GM19351 (cell line): ENCODE measurements around the gene PTK7.

Source experiments
- ATAC-seq: cut with Tn5 transposase; IDR thresholded peaks from one replicate; pipeline ENCODE4 v1.9.1; 2021; ENCODE audit warnings: mild to moderate bottlenecking, moderate library complexity; ENCODE audit not compliant: unreplicated experiment

PTK7 gene

GRCh38 chr6:43200541-43200940 lies 124.4 kb downstream of the PTK7 start:
- ATAC-seq = no peak

DNA sequence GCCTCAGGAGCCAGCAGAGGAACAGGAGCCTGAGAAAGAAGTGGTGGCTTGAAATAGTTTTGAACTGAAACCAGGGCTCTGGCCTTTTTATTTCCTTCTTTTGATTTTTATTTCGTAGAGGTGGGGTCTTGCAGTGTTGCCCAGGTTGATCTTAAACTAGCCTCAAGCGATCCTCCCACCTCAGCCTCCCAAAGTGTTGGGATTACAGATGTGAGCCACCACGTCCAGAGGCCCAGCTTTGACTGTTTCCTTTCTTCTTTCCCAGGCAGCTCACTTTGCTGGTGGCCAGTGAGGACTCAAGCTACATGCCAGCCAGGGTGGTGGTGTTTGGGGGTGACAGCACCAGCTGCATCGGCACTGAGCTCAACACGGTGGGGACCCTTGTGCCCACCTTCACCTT lies 126.3 kb downstream of the PTK7 start:
- ATAC-seq = no peak

DNA sequence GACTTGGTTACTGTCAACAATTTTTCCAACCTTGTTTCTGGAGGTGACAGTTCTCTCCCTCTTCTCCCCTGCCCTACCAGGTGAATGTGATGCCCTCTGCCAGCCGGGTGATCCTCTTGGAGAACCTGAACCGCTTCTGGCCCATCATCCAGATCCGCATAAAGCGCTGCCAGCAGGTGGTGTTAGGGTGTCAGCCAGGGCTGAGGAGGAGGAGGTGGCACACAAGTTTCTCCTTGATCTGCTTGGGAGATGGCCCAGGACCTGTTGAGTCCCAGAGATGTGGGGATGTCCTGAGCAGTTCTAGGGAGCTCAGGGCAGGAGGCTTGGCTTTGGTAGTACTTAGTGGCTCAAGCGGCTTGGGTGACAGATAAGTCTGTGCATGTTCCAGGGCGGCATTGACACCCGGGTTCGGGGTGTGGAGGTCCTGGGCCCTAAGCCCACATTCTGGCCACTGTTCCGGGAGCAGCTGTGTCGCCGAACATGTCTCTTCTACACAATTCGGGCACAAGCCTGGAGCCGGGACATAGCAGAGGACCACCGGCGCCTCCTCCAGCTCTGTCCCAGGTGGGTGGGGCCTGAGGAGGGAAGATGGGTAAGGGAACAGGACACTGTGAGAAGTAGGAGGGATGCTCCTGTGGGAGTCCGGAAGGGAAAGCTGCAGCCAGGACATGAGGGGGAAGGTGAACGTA lies 127.1 kb downstream of the PTK7 start:
- no peak for ATAC-seq

- ATAC-seq = no peak
Measured at GRCh38 chr6:43203718-43204095, 127.6 kb downstream of the PTK7 start.

- no peak for ATAC-seq
Measured at GRCh38 chr6:43204271-43205105, 128.4 kb downstream of the PTK7 start.

DNA sequence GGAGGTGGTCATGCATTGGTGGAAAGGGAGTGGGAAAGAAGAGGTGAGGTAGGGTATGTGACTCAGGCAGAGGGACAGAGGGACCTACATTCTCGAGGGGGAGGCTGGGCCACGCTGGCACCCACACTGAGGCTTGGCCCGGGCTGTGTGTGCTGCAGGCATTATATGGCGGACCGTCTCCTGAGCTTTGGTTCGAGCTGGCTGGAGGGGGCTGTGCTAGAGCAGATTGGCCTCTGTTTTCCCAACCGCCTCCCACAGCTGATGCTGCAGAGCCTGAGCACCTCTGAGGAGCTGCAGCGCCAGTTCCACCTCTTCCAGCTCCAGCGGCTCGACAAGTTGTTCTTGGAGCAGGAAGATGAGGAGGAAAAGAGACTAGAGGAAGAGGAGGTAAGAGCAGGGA lies 129.7 kb downstream of the PTK7 start:
- ATAC-seq = no peak

DNA sequence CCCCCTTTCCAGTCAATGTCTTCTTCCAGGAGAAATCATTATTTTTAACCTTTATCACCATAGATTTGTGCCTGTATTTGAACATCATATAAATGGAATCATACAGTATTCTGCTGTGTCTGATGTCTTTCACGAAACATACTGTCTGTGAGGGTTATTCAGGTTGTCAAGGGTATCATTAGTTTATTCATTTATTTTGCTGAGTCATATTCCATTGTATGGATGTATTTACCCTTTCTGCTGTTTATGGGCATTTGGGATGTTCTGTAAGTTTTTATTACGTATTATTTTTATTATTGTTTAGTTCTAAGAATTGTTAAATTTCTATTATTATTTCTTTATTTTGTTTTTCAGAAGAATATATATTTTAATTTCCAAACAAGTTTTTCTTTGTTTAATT lies 131.2 kb downstream of the PTK7 start:
- no peak for ATAC-seq
